ENCODE data around the gene C19orf85.

C19orf85 gene

GRCh38 chr19:55487924-55488687 is 23.6 kb upstream of the C19orf85 start, which contains the start of gene SSC5D (continued):
- TF ChIP-seq, protein P1, sequence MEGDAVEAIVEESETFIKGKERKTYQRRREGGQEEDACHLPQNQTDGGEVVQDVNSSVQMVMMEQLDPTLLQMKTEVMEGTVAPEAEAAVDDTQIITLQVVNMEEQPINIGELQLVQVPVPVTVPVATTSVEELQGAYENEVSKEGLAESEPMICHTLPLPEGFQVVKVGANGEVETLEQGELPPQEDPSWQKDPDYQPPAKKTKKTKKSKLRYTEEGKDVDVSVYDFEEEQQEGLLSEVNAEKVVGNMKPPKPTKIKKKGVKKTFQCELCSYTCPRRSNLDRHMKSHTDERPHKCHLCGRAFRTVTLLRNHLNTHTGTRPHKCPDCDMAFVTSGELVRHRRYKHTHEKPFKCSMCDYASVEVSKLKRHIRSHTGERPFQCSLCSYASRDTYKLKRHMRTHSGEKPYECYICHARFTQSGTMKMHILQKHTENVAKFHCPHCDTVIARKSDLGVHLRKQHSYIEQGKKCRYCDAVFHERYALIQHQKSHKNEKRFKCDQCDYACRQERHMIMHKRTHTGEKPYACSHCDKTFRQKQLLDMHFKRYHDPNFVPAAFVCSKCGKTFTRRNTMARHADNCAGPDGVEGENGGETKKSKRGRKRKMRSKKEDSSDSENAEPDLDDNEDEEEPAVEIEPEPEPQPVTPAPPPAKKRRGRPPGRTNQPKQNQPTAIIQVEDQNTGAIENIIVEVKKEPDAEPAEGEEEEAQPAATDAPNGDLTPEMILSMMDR (tag by site-specific recombination; IDR thresholded peaks at IDR 0.05), result no peak
- TF ChIP-seq OVOL3 (tag by site-specific recombination; IDR thresholded peaks at IDR 0.05) (no peak), ZNF768 (tag by site-specific recombination; IDR thresholded peaks at IDR 0.05) (0 out of 2 replicates have a peak, but pooled peaks have one; percentile 34), ZSCAN23 (tag by site-specific recombination; IDR thresholded peaks at IDR 0.05) (no peak), ZNF514 (tag by site-specific recombination; IDR thresholded peaks at IDR 0.05) (no peak), ZNF621 (tag by site-specific recombination; IDR thresholded peaks at IDR 0.05) (no peak), ZNF23 (tag by site-specific recombination; IDR thresholded peaks at IDR 0.05; ENCODE audit: borderline replicate concordance) (no peak), BCL11B (tag by site-specific recombination; IDR thresholded peaks at IDR 0.05; ENCODE audit: low read depth) (peak; percentile 67; the same call in 1 of the 2 replicates), ZNF580 (tag by site-specific recombination; IDR thresholded peaks at IDR 0.05) (peak; percentile 23; the same call in 1 of the 2 replicates), ZNF423 (tag by site-specific recombination; IDR thresholded peaks at IDR 0.05) (no peak), ZNF623 (tag by site-specific recombination; IDR thresholded peaks at IDR 0.05) (peak; percentile 28), ZNF184 (tag by site-specific recombination; IDR thresholded peaks at IDR 0.05) (no peak), ZNF223 (tag by site-specific recombination; IDR thresholded peaks at IDR 0.05) (no peak), SP2 (tag by site-specific recombination; IDR thresholded peaks at IDR 0.05) (no peak), MZF1 (tag by site-specific recombination; IDR thresholded peaks at IDR 0.05; ENCODE audit: borderline replicate concordance) (no peak), ZNF830 (tag by site-specific recombination; IDR thresholded peaks at IDR 0.05; ENCODE audit: low read depth) (no peak), ZNF843 (tag by site-specific recombination; IDR thresholded peaks at IDR 0.05) (0 out of 2 replicates have a peak, but pooled peaks have one; percentile 1), OSR2 (tag by site-specific recombination; IDR thresholded peaks at IDR 0.05) (no peak), ZBTB26 (tag by site-specific recombination; optimal IDR thresholded peaks at IDR 0.05) (no peak), HOXD13 (CRISPR knock-in tag; IDR thresholded peaks at IDR 0.05; ENCODE audit: borderline replicate concordance) (no peak), KLF8 (tag by site-specific recombination; IDR thresholded peaks at IDR 0.05) (no peak), ZNF548 (tag by site-specific recombination; IDR thresholded peaks at IDR 0.05) (no peak)
- TF ChIP-seq, protein P2, sequence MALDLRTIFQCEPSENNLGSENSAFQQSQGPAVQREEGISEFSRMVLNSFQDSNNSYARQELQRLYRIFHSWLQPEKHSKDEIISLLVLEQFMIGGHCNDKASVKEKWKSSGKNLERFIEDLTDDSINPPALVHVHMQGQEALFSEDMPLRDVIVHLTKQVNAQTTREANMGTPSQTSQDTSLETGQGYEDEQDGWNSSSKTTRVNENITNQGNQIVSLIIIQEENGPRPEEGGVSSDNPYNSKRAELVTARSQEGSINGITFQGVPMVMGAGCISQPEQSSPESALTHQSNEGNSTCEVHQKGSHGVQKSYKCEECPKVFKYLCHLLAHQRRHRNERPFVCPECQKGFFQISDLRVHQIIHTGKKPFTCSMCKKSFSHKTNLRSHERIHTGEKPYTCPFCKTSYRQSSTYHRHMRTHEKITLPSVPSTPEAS (tag by site-specific recombination; IDR thresholded peaks at IDR 0.05), result peak; percentile 31; the same call in 1 of the 2 replicates
- TF ChIP-seq, protein P3, sequence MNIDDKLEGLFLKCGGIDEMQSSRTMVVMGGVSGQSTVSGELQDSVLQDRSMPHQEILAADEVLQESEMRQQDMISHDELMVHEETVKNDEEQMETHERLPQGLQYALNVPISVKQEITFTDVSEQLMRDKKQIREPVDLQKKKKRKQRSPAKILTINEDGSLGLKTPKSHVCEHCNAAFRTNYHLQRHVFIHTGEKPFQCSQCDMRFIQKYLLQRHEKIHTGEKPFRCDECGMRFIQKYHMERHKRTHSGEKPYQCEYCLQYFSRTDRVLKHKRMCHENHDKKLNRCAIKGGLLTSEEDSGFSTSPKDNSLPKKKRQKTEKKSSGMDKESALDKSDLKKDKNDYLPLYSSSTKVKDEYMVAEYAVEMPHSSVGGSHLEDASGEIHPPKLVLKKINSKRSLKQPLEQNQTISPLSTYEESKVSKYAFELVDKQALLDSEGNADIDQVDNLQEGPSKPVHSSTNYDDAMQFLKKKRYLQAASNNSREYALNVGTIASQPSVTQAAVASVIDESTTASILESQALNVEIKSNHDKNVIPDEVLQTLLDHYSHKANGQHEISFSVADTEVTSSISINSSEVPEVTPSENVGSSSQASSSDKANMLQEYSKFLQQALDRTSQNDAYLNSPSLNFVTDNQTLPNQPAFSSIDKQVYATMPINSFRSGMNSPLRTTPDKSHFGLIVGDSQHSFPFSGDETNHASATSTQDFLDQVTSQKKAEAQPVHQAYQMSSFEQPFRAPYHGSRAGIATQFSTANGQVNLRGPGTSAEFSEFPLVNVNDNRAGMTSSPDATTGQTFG (tag by site-specific recombination; IDR thresholded peaks at IDR 0.05; ENCODE audit: borderline replicate concordance), result no peak
- TF ChIP-seq, protein P4, sequence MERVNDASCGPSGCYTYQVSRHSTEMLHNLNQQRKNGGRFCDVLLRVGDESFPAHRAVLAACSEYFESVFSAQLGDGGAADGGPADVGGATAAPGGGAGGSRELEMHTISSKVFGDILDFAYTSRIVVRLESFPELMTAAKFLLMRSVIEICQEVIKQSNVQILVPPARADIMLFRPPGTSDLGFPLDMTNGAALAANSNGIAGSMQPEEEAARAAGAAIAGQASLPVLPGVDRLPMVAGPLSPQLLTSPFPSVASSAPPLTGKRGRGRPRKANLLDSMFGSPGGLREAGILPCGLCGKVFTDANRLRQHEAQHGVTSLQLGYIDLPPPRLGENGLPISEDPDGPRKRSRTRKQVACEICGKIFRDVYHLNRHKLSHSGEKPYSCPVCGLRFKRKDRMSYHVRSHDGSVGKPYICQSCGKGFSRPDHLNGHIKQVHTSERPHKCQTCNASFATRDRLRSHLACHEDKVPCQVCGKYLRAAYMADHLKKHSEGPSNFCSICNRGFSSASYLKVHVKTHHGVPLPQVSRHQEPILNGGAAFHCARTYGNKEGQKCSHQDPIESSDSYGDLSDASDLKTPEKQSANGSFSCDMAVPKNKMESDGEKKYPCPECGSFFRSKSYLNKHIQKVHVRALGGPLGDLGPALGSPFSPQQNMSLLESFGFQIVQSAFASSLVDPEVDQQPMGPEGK (tag by site-specific recombination; IDR thresholded peaks at IDR 0.05), result peak; percentile 37; the same call in 1 of the 2 replicates
- TF ChIP-seq, protein P5, sequence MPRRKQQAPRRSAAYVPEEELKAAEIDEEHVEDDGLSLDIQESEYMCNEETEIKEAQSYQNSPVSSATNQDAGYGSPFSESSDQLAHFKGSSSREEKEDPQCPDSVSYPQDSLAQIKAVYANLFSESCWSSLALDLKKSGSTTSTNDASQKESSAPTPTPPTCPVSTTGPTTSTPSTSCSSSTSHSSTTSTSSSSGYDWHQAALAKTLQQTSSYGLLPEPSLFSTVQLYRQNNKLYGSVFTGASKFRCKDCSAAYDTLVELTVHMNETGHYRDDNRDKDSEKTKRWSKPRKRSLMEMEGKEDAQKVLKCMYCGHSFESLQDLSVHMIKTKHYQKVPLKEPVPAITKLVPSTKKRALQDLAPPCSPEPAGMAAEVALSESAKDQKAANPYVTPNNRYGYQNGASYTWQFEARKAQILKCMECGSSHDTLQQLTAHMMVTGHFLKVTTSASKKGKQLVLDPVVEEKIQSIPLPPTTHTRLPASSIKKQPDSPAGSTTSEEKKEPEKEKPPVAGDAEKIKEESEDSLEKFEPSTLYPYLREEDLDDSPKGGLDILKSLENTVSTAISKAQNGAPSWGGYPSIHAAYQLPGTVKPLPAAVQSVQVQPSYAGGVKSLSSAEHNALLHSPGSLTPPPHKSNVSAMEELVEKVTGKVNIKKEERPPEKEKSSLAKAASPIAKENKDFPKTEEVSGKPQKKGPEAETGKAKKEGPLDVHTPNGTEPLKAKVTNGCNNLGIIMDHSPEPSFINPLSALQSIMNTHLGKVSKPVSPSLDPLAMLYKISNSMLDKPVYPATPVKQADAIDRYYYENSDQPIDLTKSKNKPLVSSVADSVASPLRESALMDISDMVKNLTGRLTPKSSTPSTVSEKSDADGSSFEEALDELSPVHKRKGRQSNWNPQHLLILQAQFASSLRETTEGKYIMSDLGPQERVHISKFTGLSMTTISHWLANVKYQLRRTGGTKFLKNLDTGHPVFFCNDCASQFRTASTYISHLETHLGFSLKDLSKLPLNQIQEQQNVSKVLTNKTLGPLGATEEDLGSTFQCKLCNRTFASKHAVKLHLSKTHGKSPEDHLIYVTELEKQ (tag by site-specific recombination; IDR thresholded peaks at IDR 0.05; ENCODE audit: borderline replicate concordance), result no peak
